Hepatocyte (in vitro differentiated cells): ENCODE measurements around the gene EFCAB9. TPM values are rescaled to one million over a fixed set of nuclear protein-coding genes. Genes with fewer than 3 reads are reported as not detected.

Experiments used
- DNase-seq: peaks from one replicate; pipeline ENCODE4 v3.0.0-alpha.2; 2016; ENCODE audit warnings: low spot score
- H2AFZ ChIP-seq: fragments of 200-600 bp; sonication (generic); 2 replicates; pipeline ENCODE4 v1.6.0; 2016; ENCODE audit warnings: antibody characterized with exemption, mild to moderate bottlenecking
- H3K27ac ChIP-seq: fragments of 200-600 bp; sonication (generic); 2 replicates; pipeline ENCODE4 v1.5.1; 2016; ENCODE audit warnings: mild to moderate bottlenecking
- H3K27me3 ChIP-seq: fragments of 200-600 bp; sonication (generic); 2 replicates; pipeline ENCODE4 v1.6.1; 2016
- H3K36me3 ChIP-seq: fragments of 200-600 bp; sonication (generic); replicated peaks from 2 replicates; pipeline ENCODE4 v1.5.1; 2016; ENCODE audit warnings: low read depth; ENCODE audit not compliant: insufficient read depth
- H3K4me1 ChIP-seq: fragments of 200-600 bp; sonication (generic); 2 replicates; pipeline ENCODE4 v1.5.1; 2016; ENCODE audit warnings: mild to moderate bottlenecking, moderate library complexity; ENCODE audit not compliant: insufficient read depth
- H3K4me2 ChIP-seq: fragments of 200-600 bp; sonication (generic); 2 replicates; pipeline ENCODE4 v1.6.0; 2016
- H3K4me3 ChIP-seq: fragments of 200-600 bp; sonication (generic); 2 replicates; pipeline ENCODE4 v1.5.1; 2016; ENCODE audit warnings: mild to moderate bottlenecking
- H3K79me2 ChIP-seq: fragments of 200-600 bp; sonication (generic); 2 replicates; pipeline ENCODE4 v1.6.0; 2017; ENCODE audit warnings: mild to moderate bottlenecking
- H3K9me2 ChIP-seq: fragments of 200-600 bp; sonication (generic); replicated peaks from 2 replicates; pipeline ENCODE4 v1.6.0; 2017; ENCODE audit warnings: mild to moderate bottlenecking; ENCODE audit not compliant: insufficient read depth
- H3K9me3 ChIP-seq: fragments of 200-600 bp; sonication (generic); 2 replicates; pipeline ENCODE4 v1.5.1; 2016; ENCODE audit warnings: low read depth, mild to moderate bottlenecking
- H4K20me1 ChIP-seq: fragments of 200-600 bp; sonication (generic); 2 replicates; pipeline ENCODE4 v1.6.0; 2016; ENCODE audit warnings: mild to moderate bottlenecking; ENCODE audit not compliant: insufficient read depth, poor library complexity, severe bottlenecking
- EZH2 ChIP-seq: fragments of 200-600 bp; sonication (generic); IDR thresholded peaks from 2 replicates; pipeline ENCODE4 v1.6.1; 2016; ENCODE audit warnings: antibody characterized with exemption, mild to moderate bottlenecking, borderline replicate concordance
- EZH2phosphoT487 ChIP-seq: fragments of 200-600 bp; sonication (generic); IDR thresholded peaks from one replicate; pipeline ENCODE4 v1.6.1; 2018; ENCODE audit warnings: antibody characterized with exemption, mild to moderate bottlenecking, low read depth, moderate library complexity; ENCODE audit not compliant: unreplicated experiment, severe bottlenecking
- WGBS: methylation state at CpG from one replicate; pipeline ENCODE4 v1.1.6; 2016; ENCODE audit warnings: low lambda C conversion rate; ENCODE audit errors: missing lambda C conversion rate; 5-methylcytosine and 5-hydroxymethylcytosine counted together
- polyA plus RNA-seq: library from polyadenylated mRNA; unstranded; fragments of >200 nt; fragmentation: Nextera tagmentation; extraction: Ambion mirVana; gene quantifications from 2 replicates; pipeline ENCODE4 v1.2.1, GENCODE V29; 2016
- total RNA-seq: library from RNA; depleted of rRNA; stranded (reverse); fragments of >200 nt; gene quantifications from 2 replicates; pipeline ENCODE4 v1.2.3, GENCODE V29; 2014
- TF ChIP-seq, protein P1 (sequence below): fragments of 200-600 bp; sonication (generic); IDR thresholded peaks from 2 replicates; pipeline ENCODE4 v1.5.1; 2016; ENCODE audit warnings: antibody characterized with exemption, mild to moderate bottlenecking; ENCODE audit not compliant: poor library complexity

EFCAB9 gene
- total and polyA plus RNA-seq, 2 experiments from 2014 or later: not detected

DNA sequence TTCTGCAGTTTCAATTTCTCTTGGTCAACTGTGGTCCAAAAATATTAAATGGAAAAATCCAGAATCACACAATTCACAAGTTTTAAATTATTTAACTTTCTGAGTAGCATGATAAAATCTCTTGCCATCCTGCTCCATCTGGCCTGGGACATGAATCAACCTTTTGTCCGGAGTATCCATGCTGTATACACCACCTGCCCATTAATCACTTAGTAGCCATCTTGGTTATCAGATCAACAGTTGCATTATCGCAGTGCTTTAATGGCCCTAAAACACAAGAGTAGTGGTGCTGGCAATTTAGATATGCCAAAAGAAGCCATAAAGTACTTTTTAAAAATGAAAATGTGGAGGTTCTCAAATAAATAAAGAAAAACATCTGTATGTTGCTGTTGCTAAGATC, 25.3 kb downstream of the EFCAB9 start:
- Histone ChIP-seq H4K20me1 (peaks cover 3% of the 10 kb centered on the region), H2AFZ (no peak overlapping the region), H3K79me2 (peaks cover 75% of the 10 kb centered on the region), H3K4me1 (no peaks in the 10 kb centered on the region), H3K4me3 (no peak overlapping the region), H3K9me2 (no peaks in the 10 kb centered on the region), H3K4me2 (no peak overlapping the region), H3K27ac (no peak overlapping the region), H3K36me3 (no peaks in the 10 kb centered on the region), H3K27me3 (no peaks in the 10 kb centered on the region), H3K9me3 (no peaks in the 10 kb centered on the region)
- no peak for DNase-seq
- 90% methylated on average over 2 of the region's 2 CpGs for WGBS
- no peak for TF ChIP-seq EZH2phosphoT487
- TF ChIP-seq EZH2: no peak
- TF ChIP-seq, protein P1, sequence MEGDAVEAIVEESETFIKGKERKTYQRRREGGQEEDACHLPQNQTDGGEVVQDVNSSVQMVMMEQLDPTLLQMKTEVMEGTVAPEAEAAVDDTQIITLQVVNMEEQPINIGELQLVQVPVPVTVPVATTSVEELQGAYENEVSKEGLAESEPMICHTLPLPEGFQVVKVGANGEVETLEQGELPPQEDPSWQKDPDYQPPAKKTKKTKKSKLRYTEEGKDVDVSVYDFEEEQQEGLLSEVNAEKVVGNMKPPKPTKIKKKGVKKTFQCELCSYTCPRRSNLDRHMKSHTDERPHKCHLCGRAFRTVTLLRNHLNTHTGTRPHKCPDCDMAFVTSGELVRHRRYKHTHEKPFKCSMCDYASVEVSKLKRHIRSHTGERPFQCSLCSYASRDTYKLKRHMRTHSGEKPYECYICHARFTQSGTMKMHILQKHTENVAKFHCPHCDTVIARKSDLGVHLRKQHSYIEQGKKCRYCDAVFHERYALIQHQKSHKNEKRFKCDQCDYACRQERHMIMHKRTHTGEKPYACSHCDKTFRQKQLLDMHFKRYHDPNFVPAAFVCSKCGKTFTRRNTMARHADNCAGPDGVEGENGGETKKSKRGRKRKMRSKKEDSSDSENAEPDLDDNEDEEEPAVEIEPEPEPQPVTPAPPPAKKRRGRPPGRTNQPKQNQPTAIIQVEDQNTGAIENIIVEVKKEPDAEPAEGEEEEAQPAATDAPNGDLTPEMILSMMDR: no peak

DNA sequence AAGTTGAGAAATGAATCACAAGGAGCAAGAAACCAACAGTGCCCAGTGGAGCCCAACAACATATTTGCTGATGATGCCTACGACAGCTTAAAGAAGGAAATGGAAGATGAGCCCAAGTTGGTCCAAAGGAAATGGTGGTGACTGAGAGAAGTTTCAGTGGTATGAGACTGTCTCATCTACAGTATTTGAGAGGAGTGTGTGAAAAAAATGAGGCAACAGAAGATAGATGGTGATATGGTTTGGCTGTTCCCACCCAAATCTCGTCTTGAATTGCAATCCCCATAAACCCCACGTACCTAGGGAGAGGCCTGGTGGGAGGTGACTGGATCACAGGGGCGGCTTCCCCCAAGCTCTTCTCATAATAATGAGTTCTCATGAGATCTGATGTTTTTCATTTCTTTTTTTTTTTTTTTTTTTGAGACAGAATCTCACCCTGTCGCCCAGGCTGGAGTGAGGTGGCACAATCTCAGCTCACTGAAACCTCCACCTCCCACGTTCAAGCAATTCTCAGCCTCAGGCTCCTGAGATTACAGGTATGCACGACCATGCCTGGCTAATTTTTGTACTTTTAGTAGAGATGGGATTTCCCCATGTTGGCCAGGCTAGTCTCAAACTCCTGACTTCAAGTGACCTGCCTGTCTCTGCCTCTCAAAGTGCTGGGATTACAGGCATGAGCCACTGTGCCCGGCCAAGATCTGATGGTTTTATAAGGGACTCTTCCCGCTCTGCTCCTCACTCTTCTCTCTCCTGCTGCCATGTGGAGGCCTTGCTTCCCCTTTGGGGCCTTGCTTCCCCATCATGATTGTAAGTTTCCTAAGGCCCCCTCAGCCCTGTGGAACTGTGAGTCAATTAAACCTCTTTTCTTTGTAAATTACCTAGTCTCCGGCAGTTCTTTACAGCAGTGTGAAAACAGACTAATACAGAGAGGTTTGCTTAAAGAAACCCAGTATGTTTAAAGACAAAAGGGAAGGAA, 30.2 kb downstream of the EFCAB9 start:
- 93% methylated on average over 10 of the region's 10 CpGs for WGBS
- Histone ChIP-seq H3K36me3 (no peaks in the 10 kb centered on the region), H4K20me1 (no peaks in the 10 kb centered on the region), H3K79me2 (peaks cover 45% of the 10 kb centered on the region), H3K4me2 (no peak overlapping the region), H2AFZ (no peak overlapping the region), H3K27me3 (no peaks in the 10 kb centered on the region), H3K9me2 (no peaks in the 10 kb centered on the region), H3K27ac (no peak overlapping the region), H3K4me1 (no peaks in the 10 kb centered on the region), H3K9me3 (no peaks in the 10 kb centered on the region), H3K4me3 (no peak overlapping the region)
- no peak for DNase-seq
- TF ChIP-seq EZH2: no peak
- no peak for TF ChIP-seq EZH2phosphoT487
- TF ChIP-seq, protein P1: no peak

DNA sequence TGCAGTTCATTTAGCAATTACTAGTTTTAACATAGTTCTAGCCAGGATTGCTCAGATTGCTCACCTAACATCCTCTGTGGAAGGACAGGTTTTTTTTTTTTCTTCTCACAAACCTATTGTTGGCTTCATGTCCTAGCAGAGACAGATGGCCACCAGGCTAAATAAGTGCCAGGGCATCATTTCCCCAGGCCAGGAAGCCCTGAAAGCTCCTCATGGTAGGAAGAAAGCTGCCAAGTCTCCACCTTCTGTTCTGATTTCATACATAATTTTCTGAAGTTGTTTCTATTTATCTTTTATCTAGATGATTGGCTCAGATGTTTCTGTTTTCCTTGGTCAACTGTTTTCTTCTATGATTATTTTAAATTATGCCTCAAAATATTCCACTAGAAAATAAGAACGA, 31.0 kb downstream of the EFCAB9 start:
- no peak for DNase-seq
- H3K4me1 ChIP-seq: no peaks in the 10 kb centered on the region
- no peak overlapping the region for H3K4me3 ChIP-seq
- H3K4me2 ChIP-seq: no peak overlapping the region
- H3K79me2 ChIP-seq: peaks cover 43% of the 10 kb centered on the region
- no peaks in the 10 kb centered on the region for H4K20me1 ChIP-seq
- H3K9me3 ChIP-seq: no peaks in the 10 kb centered on the region
- H3K36me3 ChIP-seq: no peaks in the 10 kb centered on the region
- H3K27ac ChIP-seq: no peak overlapping the region
- TF ChIP-seq EZH2 (no peak), EZH2phosphoT487 (no peak)
- TF ChIP-seq, protein P1: no peak
- H3K27me3 ChIP-seq: no peaks in the 10 kb centered on the region
- no peaks in the 10 kb centered on the region for H3K9me2 ChIP-seq
- no peak overlapping the region for H2AFZ ChIP-seq
- 100% methylated on average over 1 of the region's 1 CpG for WGBS
